ENCODE results near the gene SHISA4. TPM values are rescaled to one million over a fixed set of nuclear protein-coding genes. Genes with fewer than 3 reads are reported as not detected.

The SHISA4 gene
- total and polyA plus RNA-seq, 2 donors (not counting 1 experiment from before 2014, with no cell fraction given): 0.12 TPM; not detected in 1

DNA sequence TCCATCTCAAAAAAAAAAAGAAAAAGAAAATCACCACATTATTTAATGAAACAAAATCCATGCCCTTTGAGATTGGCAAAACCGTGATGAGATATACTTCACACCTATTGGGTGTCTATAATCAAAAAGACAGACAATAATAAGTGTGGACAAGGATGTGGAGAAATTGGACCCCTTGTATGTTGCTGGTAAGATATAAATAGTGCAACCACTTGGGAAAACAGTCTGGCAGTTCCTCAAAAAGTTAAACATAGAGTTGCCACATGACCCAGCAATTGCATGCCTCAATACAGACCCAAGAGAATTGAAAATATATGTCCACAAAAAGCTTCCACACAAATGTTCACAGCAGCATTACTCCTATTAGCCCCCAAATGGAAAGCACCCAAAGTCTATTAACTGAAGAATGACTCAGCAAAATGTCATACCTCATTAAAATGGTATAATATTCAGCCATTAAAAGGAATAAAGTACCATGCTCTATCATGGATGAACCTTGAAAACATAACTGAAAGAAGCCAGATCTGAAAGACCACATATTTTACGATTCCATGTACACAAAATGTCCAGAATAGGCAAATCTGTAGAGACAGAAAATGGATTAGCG is 33.4 kb downstream of the SHISA4 start:
- H3K4me1 Mint-ChIP-seq: no peaks in the 10 kb centered on the region
- no CpG with 5 or more reads among the region's 3 CpGs for WGBS (ENCODE audit: insufficient coverage)
- H3K9me3 Mint-ChIP-seq (ENCODE audit: insufficient read depth): no peaks in the 10 kb centered on the region
- DNase-seq: no peak
- intact Hi-C loops (cut with micrococcal nuclease): no loop called here
- H4K20me1 ChIP-seq (ENCODE audit: control insufficient read depth, insufficient read depth, low read length, poor library complexity, severe bottlenecking): no peaks in the 10 kb centered on the region
- H3K9ac ChIP-seq (ENCODE audit: low read length): no peak overlapping the region
- no peak for ATAC-seq (ENCODE audit: low read depth)
- H3K36me3 ChIP-seq (replicated peaks in 1 of 2; ENCODE audit: control extremely low read depth in 1 of 2, control insufficient read depth in 1 of 2, extremely low read depth in 1 of 2, insufficient read depth in 2 of 2, low read length in 1 of 2): no peaks in the 10 kb centered on the region
- H3K4me3 Mint-ChIP-seq: no peak overlapping the region
- no peak overlapping the region for H2AFZ ChIP-seq (ENCODE audit: insufficient read depth, low read depth, low read length, poor library complexity, severe bottlenecking)
- no peak overlapping the region for H3K27ac Mint-ChIP-seq
- H3K79me2 ChIP-seq (ENCODE audit: control insufficient read depth, insufficient read depth, low read length): no peaks in the 10 kb centered on the region
- CTCF ChIA-PET: no interaction called here
- H3K27ac ChIP-seq (ENCODE audit: low read length in 2 of 2): no peak overlapping the region
- peaks cover 0 to 8% (median 0%) of the 10 kb centered on the region in 4 experiments for H3K27me3 ChIP-seq (replicated peaks in 1 of 4; ENCODE audit: control extremely low read depth in 1 of 4, control insufficient read depth in 3 of 4, insufficient read depth in 4 of 4, low read length in 3 of 4)
- TF ChIP-seq EZH2 (IDR thresholded peaks at IDR 0.05; ENCODE audit: borderline replicate concordance, insufficient read depth, low read depth, low read length, poor library complexity, severe bottlenecking): no peak
- TF ChIP-seq, protein P1, sequence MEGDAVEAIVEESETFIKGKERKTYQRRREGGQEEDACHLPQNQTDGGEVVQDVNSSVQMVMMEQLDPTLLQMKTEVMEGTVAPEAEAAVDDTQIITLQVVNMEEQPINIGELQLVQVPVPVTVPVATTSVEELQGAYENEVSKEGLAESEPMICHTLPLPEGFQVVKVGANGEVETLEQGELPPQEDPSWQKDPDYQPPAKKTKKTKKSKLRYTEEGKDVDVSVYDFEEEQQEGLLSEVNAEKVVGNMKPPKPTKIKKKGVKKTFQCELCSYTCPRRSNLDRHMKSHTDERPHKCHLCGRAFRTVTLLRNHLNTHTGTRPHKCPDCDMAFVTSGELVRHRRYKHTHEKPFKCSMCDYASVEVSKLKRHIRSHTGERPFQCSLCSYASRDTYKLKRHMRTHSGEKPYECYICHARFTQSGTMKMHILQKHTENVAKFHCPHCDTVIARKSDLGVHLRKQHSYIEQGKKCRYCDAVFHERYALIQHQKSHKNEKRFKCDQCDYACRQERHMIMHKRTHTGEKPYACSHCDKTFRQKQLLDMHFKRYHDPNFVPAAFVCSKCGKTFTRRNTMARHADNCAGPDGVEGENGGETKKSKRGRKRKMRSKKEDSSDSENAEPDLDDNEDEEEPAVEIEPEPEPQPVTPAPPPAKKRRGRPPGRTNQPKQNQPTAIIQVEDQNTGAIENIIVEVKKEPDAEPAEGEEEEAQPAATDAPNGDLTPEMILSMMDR (IDR thresholded peaks at IDR 0.05): no peak
- POLR2A ChIA-PET: no interaction called here
- no peak overlapping the region for H3K4me3 ChIP-seq (ENCODE audit: control extremely low read depth in 1 of 5, extremely low read depth in 1 of 5, insufficient read depth in 1 of 5, low read depth in 2 of 5, low read length in 4 of 5)
- no peaks in the 10 kb centered on the region for H3K9me3 ChIP-seq (ENCODE audit: control extremely low read depth in 1 of 3, control insufficient read depth in 2 of 3, insufficient read depth in 1 of 3, low read length in 2 of 3)
- H3K4me1 ChIP-seq (ENCODE audit: control insufficient read depth in 2 of 2, insufficient read depth in 2 of 2, low read length in 2 of 2): no peaks in the 10 kb centered on the region
- H3K27me3 Mint-ChIP-seq: peaks cover 35% of the 10 kb centered on the region
- H3K4me2 ChIP-seq (replicated peaks; ENCODE audit: low read depth, low read length, poor library complexity, severe bottlenecking): no peak overlapping the region

- intact Hi-C loops (cut with micrococcal nuclease): no loop called here
- TF ChIP-seq EZH2 (IDR thresholded peaks at IDR 0.05; ENCODE audit: borderline replicate concordance, insufficient read depth, low read depth, low read length, poor library complexity, severe bottlenecking): no peak
- TF ChIP-seq, protein P1 (IDR thresholded peaks at IDR 0.05): no peak
- H3K36me3 ChIP-seq (replicated peaks in 1 of 2; ENCODE audit: control extremely low read depth in 1 of 2, control insufficient read depth in 1 of 2, extremely low read depth in 1 of 2, insufficient read depth in 2 of 2, low read length in 1 of 2): no peaks in the 10 kb centered on the region
- H3K79me2 ChIP-seq (ENCODE audit: control insufficient read depth, insufficient read depth, low read length): no peaks in the 10 kb centered on the region
- Mint-ChIP-seq H3K27ac (no peak overlapping the region), H3K27me3 (peaks cover 31% of the 10 kb centered on the region), H3K9me3 (ENCODE audit: insufficient read depth) (no peaks in the 10 kb centered on the region), H3K4me3 (no peak overlapping the region), H3K4me1 (no peaks in the 10 kb centered on the region)
- CTCF ChIA-PET: no interaction called here
- no peak overlapping the region for H3K4me3 ChIP-seq (ENCODE audit: control extremely low read depth in 1 of 5, extremely low read depth in 1 of 5, insufficient read depth in 1 of 5, low read depth in 2 of 5, low read length in 4 of 5)
- DNase-seq: no peak
- H3K9me3 ChIP-seq (ENCODE audit: control extremely low read depth in 1 of 3, control insufficient read depth in 2 of 3, insufficient read depth in 1 of 3, low read length in 2 of 3): no peaks in the 10 kb centered on the region
- no peaks in the 10 kb centered on the region for H4K20me1 ChIP-seq (ENCODE audit: control insufficient read depth, insufficient read depth, low read length, poor library complexity, severe bottlenecking)
- H3K27ac ChIP-seq (ENCODE audit: low read length in 2 of 2): no peak overlapping the region
- WGBS (ENCODE audit: insufficient coverage): no CpG with 5 or more reads among the region's 2 CpGs
- no peak overlapping the region for H3K9ac ChIP-seq (ENCODE audit: low read length)
- ATAC-seq (ENCODE audit: low read depth): no peak
- no peak overlapping the region for H3K4me2 ChIP-seq (replicated peaks; ENCODE audit: low read depth, low read length, poor library complexity, severe bottlenecking)
- POLR2A ChIA-PET: no interaction called here
- no peak overlapping the region for H2AFZ ChIP-seq (ENCODE audit: insufficient read depth, low read depth, low read length, poor library complexity, severe bottlenecking)
- H3K4me1 ChIP-seq (ENCODE audit: control insufficient read depth in 2 of 2, insufficient read depth in 2 of 2, low read length in 2 of 2): no peaks in the 10 kb centered on the region
- H3K27me3 ChIP-seq (replicated peaks in 1 of 4; ENCODE audit: control extremely low read depth in 1 of 4, control insufficient read depth in 3 of 4, insufficient read depth in 4 of 4, low read length in 3 of 4): peaks cover 0 to 8% (median 2%) of the 10 kb centered on the region in 4 experiments
These were observed 36.5 kb downstream of the SHISA4 start for GRCh38 chr1:201925301-201925567.
